Brain microvascular endothelial cell (primary cell): ENCODE data around the gene THSD4.

Experiments
- DNase-seq: peaks from one replicate; pipeline ENCODE4 v3.0.0-alpha.2; 2020
- H3K27ac ChIP-seq: fragments of 250-450 bp; sonication (Bioruptor Pico); 2 replicates; pipeline ENCODE4 v1.5.1; 2020; ENCODE audit warnings: mild to moderate bottlenecking, moderate library complexity
- H3K27me3 ChIP-seq: fragments of 250-450 bp; sonication (Bioruptor Pico); replicated peaks from 2 replicates; pipeline ENCODE4 v1.5.1; 2020; ENCODE audit warnings: mild to moderate bottlenecking
- H3K36me3 ChIP-seq: fragments of 250-450 bp; sonication (Bioruptor Pico); replicated peaks from 2 replicates; pipeline ENCODE4 v1.5.1; 2020; ENCODE audit warnings: mild to moderate bottlenecking
- H3K4me3 ChIP-seq: 2 replicates; pipeline ENCODE4 v1.5.1; 2011; ENCODE audit warnings: low read depth, mild to moderate bottlenecking, control low read depth, low read length, moderate library complexity
- CTCF ChIP-seq: IDR thresholded peaks from 2 replicates; pipeline ENCODE4 v1.5.1; 2011; ENCODE audit warnings: low read depth, mild to moderate bottlenecking, moderate library complexity, low read length, control low read depth, inconsistent platforms; ENCODE audit errors: missing control alignments
- in situ Hi-C: cut with HindIII; loops from 2 replicates; pipeline ENCODE4 v1.10.0; 2017; ENCODE audit warnings: low sequenced_read_pairs, low pct_ligation_motif_present

The THSD4 gene

DNA sequence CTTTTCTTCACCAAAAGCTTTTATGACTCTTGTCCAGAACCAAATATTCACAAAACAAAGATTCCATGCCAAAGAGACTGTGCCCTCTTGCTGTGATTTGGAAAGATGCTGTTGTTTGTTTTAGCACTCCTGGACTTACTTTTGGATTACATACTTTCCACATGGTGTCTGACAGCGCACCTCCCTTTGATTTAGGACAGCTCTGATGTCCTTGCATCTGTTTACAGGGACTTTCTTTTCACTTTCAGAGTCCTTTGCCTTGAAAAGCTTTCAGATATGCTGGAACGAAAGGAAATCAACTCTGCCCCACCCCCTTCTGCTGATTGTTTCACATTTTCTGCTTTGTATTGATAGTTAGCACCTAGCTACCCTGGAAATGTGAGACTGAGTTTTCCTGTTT lies 562.1 kb downstream of the THSD4 start:
- H3K36me3 ChIP-seq: no peaks in the 10 kb centered on the region
- in situ Hi-C loops: no loop called here

GRCh38 chr15:71677766-71678165 lies 562.5 kb downstream of the THSD4 start:
- Histone ChIP-seq H3K27ac (no peak overlapping the region), H3K4me3 (no peak overlapping the region), H3K36me3 (no peaks in the 10 kb centered on the region), H3K27me3 (no peaks in the 10 kb centered on the region)
- in situ Hi-C loops: no loop called here
- DNase-seq: no peak
- no peak for TF ChIP-seq CTCF

More for the DNA sequence above, 562.1 kb downstream of the THSD4 start:
- no peaks in the 10 kb centered on the region for H3K27me3 ChIP-seq
- no peak for TF ChIP-seq CTCF
- H3K4me3 ChIP-seq: no peak overlapping the region
- no peak for DNase-seq
- no peak overlapping the region for H3K27ac ChIP-seq

GRCh38 chr15:71678191-71678590 lies 562.9 kb downstream of the THSD4 start:
- no peak for DNase-seq
- Histone ChIP-seq H3K36me3 (no peaks in the 10 kb centered on the region), H3K27me3 (no peaks in the 10 kb centered on the region), H3K4me3 (no peak overlapping the region), H3K27ac (no peak overlapping the region)
- in situ Hi-C loops: no loop called here
- no peak for TF ChIP-seq CTCF

DNA sequence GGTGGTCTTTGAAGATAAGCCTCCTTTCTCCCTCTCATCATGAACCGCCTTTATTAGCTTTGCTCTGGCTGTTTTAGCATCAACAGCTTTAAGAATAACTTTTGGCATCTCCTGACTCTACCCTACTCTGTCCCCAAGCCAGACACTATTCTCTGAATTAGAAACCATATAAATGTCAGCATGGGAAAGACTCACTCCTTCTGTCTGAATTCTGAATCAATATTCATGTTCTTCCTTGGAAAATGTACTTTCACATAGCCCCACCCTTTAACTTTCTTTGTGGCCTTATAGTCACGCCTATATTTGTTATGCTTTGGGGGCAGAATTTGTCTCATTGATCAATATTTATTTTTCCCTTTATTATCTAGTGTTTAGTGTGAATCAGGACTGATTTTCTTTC lies 563.3 kb downstream of the THSD4 start:
- Histone ChIP-seq H3K27ac (no peak overlapping the region), H3K36me3 (no peaks in the 10 kb centered on the region), H3K27me3 (no peaks in the 10 kb centered on the region), H3K4me3 (no peak overlapping the region)
- TF ChIP-seq CTCF: no peak
- DNase-seq: no peak
- in situ Hi-C loops: no loop called here

DNA sequence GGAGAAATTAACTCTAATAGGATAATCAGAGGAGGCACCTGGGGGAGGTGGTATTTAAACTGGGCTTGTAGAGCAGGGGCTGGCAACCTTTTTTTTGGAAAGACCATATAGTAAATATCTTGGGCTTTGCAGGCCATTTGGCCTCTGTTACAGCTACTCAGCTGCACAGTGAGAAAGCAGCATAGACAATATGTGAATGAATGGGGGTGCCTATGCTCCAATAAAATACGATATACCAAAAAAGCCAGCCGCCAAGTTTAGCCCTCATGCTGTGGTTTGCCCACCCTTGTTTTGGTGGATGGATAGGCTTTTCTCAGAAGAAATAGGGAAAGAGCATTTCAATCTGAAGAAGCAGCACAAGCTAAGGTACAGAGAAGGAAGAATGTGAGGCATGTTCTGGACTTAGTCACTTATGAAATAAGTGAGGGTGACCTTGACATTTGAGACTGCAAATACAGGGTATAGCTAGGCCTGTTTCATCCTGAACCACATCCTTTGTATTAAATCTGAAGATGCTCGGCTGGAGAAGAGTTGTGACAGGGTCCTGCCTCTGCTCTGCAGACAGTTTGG lies 564.0 kb downstream of the THSD4 start:
- Histone ChIP-seq H3K4me3 (no peak overlapping the region), H3K27me3 (no peaks in the 10 kb centered on the region), H3K36me3 (no peaks in the 10 kb centered on the region), H3K27ac (no peak overlapping the region)
- TF ChIP-seq CTCF: no peak
- in situ Hi-C loops: no loop called here
- DNase-seq: no peak

GRCh38 chr15:71679793-71680353 lies 564.6 kb downstream of the THSD4 start:
- H3K27me3 ChIP-seq: no peaks in the 10 kb centered on the region
- no peaks in the 10 kb centered on the region for H3K36me3 ChIP-seq
- no peak for TF ChIP-seq CTCF
- in situ Hi-C loops: no loop called here
- no peak overlapping the region for H3K4me3 ChIP-seq
- peak; percentile 40 for DNase-seq
- H3K27ac ChIP-seq: no peak overlapping the region
